CD4-positive, alpha-beta T cell (primary cell): Measurements from ENCODE around the gene PRLH. TPM values are rescaled to one million over a fixed set of nuclear protein-coding genes. Genes with fewer than 3 reads are reported as not detected.
A peak's percentile ranks its signal among the peaks of the same experiment; 100 is the strongest.
"Not testable (repeated sequence)": the region's sequence is repeated elsewhere in the genome, so short reads cannot be mapped to it uniquely, and the experiment has no call there.

ENCODE experiments used
- ATAC-seq: fragments of 200-7000 bp; cut with Tn5 transposase; one replicate; pipeline ENCODE4 v1.10.0; 2022; ENCODE audit warnings: mild to moderate bottlenecking; ENCODE audit not compliant: poor library complexity
- CTCF ChIA-PET: fragments of 350-600 bp; sonication (Branson Sonifier 250); formaldehyde crosslinking; loops from one replicate; lab custom pipeline; 2021; ENCODE audit warnings: antibody characterized with exemption, inconsistent platforms; lab: Charles Lee
- POLR2A ChIA-PET: fragments of 350-600 bp; sonication (Branson Sonifier 250); formaldehyde crosslinking; loops from one replicate; lab custom pipeline; 2021; ENCODE audit warnings: antibody characterized with exemption, inconsistent platforms; lab: Charles Lee
- DNase-seq, 14 experiments: peaks; one replicate each; pipeline ENCODE4 v3.0.0-alpha.2; 2013 to 2020; ENCODE audit warnings: mixed read lengths in 2 of 14
- H3K27ac ChIP-seq, 2 donors: one replicate each; pipeline versions ENCODE4 v1.5.1 to v1.7.0; 2013; ENCODE audit warnings: low read length in 2 of 2, low read depth in 1 of 2, mild to moderate bottlenecking in 1 of 2
- H3K27me3 ChIP-seq, 2 experiments: 1 replicate in 1 of 2; 2 replicates in 1 of 2; pipeline versions ENCODE4 v1.6.1 to v1.7.0; 2013; ENCODE audit warnings: low read length in 2 of 2, control low read depth in 1 of 2, mild to moderate bottlenecking in 1 of 2, moderate library complexity in 1 of 2; ENCODE audit not compliant: insufficient read depth in 2 of 2, control insufficient read depth in 1 of 2
- H3K36me3 ChIP-seq: one replicate; pipeline ENCODE4 v1.6.1; 2013; ENCODE audit warnings: low read length, control low read depth; ENCODE audit not compliant: insufficient read depth
- H3K4me1 ChIP-seq: one replicate; pipeline ENCODE4 v1.6.1; 2013; ENCODE audit warnings: low read length, control low read depth; ENCODE audit not compliant: insufficient read depth
- H3K4me3 ChIP-seq: one replicate; pipeline ENCODE4 v1.5.1; 2013; ENCODE audit warnings: mild to moderate bottlenecking, low read length, moderate library complexity
- H3K9me3 ChIP-seq, 2 experiments: 1 replicate in 1 of 2; 2 replicates in 1 of 2; pipeline versions ENCODE4 v1.6.1 to v1.7.0; 2013; ENCODE audit warnings: low read length in 2 of 2, mild to moderate bottlenecking in 2 of 2, control low read depth in 1 of 2, moderate library complexity in 1 of 2; ENCODE audit not compliant: control insufficient read depth in 1 of 2, insufficient read depth in 1 of 2
- H3K27ac Mint-ChIP-seq: one replicate; pipeline ENCODE4 v1.8.0; 2020; ENCODE audit warnings: mixed read lengths
- H3K27me3 Mint-ChIP-seq: one replicate; pipeline ENCODE4 v1.8.0; 2021; ENCODE audit warnings: mixed read lengths
- H3K36me3 Mint-ChIP-seq: one replicate; pipeline ENCODE4 v1.8.0; 2021; ENCODE audit warnings: low read depth, mixed read lengths
- H3K4me1 Mint-ChIP-seq: one replicate; pipeline ENCODE4 v1.8.0; 2021; ENCODE audit warnings: low read depth, mixed read lengths
- H3K4me3 Mint-ChIP-seq: one replicate; pipeline ENCODE4 v1.8.0; 2020; ENCODE audit warnings: mild to moderate bottlenecking, mixed read lengths
- H3K9me3 Mint-ChIP-seq: one replicate; pipeline ENCODE4 v1.8.0; 2020; ENCODE audit warnings: mixed read lengths
- intact Hi-C, 2 experiments: fragments of 100-400 bp; cut with DNase I in 1 of 2; cut with micrococcal nuclease in 1 of 2; formaldehyde crosslinking; loops; one replicate each; pipeline versions ENCODE4 v1.15.1 to v1.9.0; 2023 to 2025; cut with DNase I, micrococcal nuclease
- total RNA-seq, 174 experiments: library from RNA in 2 of 174; stranded (reverse) in 2 of 174; gene quantifications; one replicate each; pipeline ENCODE4 v1.2.3 and lab custom pipeline; 2021 to 2026
- TF ChIP-seq, protein P1 (sequence below): fragments of 200-600 bp; IDR thresholded peaks from one replicate; pipeline ENCODE4 v1.8.0; 2022; ENCODE audit warnings: antibody characterized with exemption, mild to moderate bottlenecking

Gene PRLH
- total RNA-seq, 2 experiments from 2014 or later, result not detected

DNA sequence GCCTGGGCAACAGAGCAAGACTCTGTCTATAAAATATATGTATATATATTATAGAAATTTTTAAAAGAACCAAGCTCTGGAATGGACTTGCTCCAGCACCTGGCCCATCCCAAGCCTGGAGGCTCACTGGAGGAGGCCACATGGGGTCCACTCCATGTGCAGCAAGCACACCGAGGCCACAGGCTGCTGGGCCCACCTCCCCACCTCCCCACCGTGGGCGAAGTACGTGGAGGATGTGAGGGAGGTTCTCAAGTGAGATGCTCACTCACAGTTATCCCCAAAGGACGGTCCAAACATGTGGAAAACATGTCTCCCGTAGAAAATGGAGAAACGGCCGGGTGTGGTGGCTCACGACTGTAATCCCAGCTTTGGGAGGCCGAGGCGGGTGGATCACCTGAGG lies 38.0 kb downstream of the PRLH start:
- no peak for ATAC-seq
- H3K27me3 Mint-ChIP-seq, result no peaks in the 10 kb centered on the region
- H3K4me1 Mint-ChIP-seq, result peaks cover 27% of the 10 kb centered on the region
- H3K4me3 Mint-ChIP-seq, result no peak overlapping the region
- no peaks in the 10 kb centered on the region for H3K36me3 Mint-ChIP-seq
- TF ChIP-seq, protein P1, sequence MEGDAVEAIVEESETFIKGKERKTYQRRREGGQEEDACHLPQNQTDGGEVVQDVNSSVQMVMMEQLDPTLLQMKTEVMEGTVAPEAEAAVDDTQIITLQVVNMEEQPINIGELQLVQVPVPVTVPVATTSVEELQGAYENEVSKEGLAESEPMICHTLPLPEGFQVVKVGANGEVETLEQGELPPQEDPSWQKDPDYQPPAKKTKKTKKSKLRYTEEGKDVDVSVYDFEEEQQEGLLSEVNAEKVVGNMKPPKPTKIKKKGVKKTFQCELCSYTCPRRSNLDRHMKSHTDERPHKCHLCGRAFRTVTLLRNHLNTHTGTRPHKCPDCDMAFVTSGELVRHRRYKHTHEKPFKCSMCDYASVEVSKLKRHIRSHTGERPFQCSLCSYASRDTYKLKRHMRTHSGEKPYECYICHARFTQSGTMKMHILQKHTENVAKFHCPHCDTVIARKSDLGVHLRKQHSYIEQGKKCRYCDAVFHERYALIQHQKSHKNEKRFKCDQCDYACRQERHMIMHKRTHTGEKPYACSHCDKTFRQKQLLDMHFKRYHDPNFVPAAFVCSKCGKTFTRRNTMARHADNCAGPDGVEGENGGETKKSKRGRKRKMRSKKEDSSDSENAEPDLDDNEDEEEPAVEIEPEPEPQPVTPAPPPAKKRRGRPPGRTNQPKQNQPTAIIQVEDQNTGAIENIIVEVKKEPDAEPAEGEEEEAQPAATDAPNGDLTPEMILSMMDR, result no peak
- H3K27ac ChIP-seq, result peak overlapping the region in 1 of 2 donors; percentile 87
- intact Hi-C loops, result loop anchor here in 1 of 2 experiments (5.0 kb wide), 1 partner anchor 68 kb away; no protein-coding TSS in a partner anchor
- H3K4me1 ChIP-seq, result peaks cover 24% of the 10 kb centered on the region
- peak overlapping the region; percentile 89 for H3K27ac Mint-ChIP-seq
- DNase-seq, result no peak
- no peak overlapping the region for H3K4me3 ChIP-seq
- no peaks in the 10 kb centered on the region for H3K9me3 Mint-ChIP-seq
- POLR2A ChIA-PET, result interaction anchor here (0.9 to 2.6 kb wide), 4 partner anchors 12 to 141 kb away, joined by 4 to 10 read pairs (median 6); no protein-coding TSS in a partner anchor
- no peaks in the 10 kb centered on the region for H3K9me3 ChIP-seq
- CTCF ChIA-PET, result interaction anchor here (0.6 to 1.2 kb wide), 4 partner anchors 32 to 129 kb away, joined by 3 to 6 read pairs (median 4); no protein-coding TSS in a partner anchor
- no peaks in the 10 kb centered on the region for H3K36me3 ChIP-seq
- no peaks in the 10 kb centered on the region for H3K27me3 ChIP-seq

DNA sequence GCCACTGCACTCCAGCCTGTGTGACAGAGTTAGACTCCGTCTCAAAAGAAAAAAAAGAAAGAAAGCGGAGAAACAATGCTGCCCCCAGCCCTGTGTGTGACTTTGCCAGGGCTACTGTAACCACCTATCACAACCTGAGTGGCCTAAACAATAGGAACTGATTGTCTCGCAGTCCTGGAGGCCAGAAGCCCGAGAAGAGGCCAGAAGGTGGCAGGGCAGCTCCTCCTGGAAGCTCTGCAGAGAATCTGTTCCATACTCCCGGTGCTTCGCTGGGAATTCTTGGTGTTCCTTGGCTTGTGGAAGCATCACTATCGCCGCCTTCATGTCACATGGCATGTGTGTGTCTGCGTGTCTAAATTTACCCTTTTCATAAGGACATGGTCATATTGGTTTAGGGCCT lies 38.6 kb downstream of the PRLH start:
- Mint-ChIP-seq H3K27ac (peak overlapping the region; percentile 89), H3K9me3 (no peaks in the 10 kb centered on the region), H3K36me3 (no peaks in the 10 kb centered on the region), H3K27me3 (no peaks in the 10 kb centered on the region), H3K4me3 (no peak overlapping the region), H3K4me1 (peaks cover 27% of the 10 kb centered on the region)
- no peak for ATAC-seq
- Histone ChIP-seq H3K4me1 (peaks cover 24% of the 10 kb centered on the region), H3K27me3 (no peaks in the 10 kb centered on the region), H3K4me3 (no peak overlapping the region), H3K27ac (no peak overlapping the region), H3K36me3 (no peaks in the 10 kb centered on the region), H3K9me3 (no peaks in the 10 kb centered on the region)
- no peak for DNase-seq
- CTCF ChIA-PET, result interaction anchor here (0.6 to 1.2 kb wide), 2 partner anchors 33 to 129 kb away, joined by 3 to 6 read pairs; no protein-coding TSS in a partner anchor
- POLR2A ChIA-PET, result no interaction called here
- TF ChIP-seq, protein P1, result no peak
- intact Hi-C loops, result loop anchor here in 1 of 2 experiments (5.0 kb wide), 1 partner anchor 67 kb away; no protein-coding TSS in a partner anchor

DNA sequence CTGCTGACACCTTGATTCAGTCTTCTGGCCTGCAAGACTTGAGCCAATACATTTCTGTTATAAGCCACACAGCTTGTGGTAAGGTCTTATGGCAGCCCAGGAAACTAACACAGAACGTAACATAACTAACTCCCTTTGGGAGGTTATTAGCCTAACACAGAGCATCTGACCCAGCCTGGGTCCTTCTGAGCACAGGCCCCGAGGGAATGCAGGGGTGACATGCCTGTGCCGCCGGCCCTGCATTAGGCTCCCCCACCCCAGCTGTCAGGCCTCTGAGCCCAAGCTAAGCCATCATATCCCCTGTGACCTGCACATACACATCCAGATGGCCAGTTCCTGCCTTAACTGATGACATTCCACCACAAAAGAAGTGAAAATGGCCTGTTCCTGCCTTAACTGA lies 40.1 kb downstream of the PRLH start:
- H3K27me3 Mint-ChIP-seq, H3K4me3 ChIP-seq, H3K9me3 ChIP-seq, H3K9me3 Mint-ChIP-seq, H3K27me3 ChIP-seq, POLR2A ChIA-PET, H3K36me3 Mint-ChIP-seq, H3K4me3 Mint-ChIP-seq, intact Hi-C loops, H3K27ac Mint-ChIP-seq, ATAC-seq, H3K27ac ChIP-seq, CTCF ChIA-PET, DNase-seq, H3K36me3 ChIP-seq: not testable (repeated sequence)
- peaks cover 27% of the 10 kb centered on the region for H3K4me1 Mint-ChIP-seq
- H3K4me1 ChIP-seq, result peaks cover 24% of the 10 kb centered on the region
